ENCODE data around the gene MRPL39. TPM values are rescaled to one million over a fixed set of nuclear protein-coding genes. Genes with fewer than 3 reads are reported as not detected.
"Not testable (repeated sequence)": the region's sequence is repeated elsewhere in the genome, so short reads cannot be mapped to it uniquely, and the experiment has no call there.

MRPL39 gene
- total RNA-seq, 4 donors from 2014 or later: 12.5 to 30.5 (median 28.1) TPM

DNA sequence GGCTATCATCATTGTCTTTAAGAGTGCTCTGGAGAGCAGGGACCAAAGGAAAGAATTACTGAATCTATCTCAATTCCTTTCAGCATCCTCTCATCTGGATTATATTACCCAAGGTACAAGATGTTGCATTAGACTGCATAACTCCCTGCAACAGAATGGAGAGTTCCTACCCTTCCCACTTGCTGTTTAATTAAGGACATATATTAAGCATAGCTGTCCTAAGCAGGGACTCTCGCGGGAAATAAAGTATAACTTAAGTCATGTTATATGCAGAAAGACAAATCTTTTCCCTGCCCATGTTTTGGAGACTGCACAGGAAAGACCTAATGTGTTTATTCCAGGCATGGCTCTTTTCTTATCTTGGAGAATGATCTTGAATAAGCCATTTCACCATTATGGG, 25.0 kb upstream of the MRPL39 start:
- no peak for DNase-seq
- 88 to 97% methylated on average over 2 of the region's 2 CpGs for WGBS, 2 donors

DNA sequence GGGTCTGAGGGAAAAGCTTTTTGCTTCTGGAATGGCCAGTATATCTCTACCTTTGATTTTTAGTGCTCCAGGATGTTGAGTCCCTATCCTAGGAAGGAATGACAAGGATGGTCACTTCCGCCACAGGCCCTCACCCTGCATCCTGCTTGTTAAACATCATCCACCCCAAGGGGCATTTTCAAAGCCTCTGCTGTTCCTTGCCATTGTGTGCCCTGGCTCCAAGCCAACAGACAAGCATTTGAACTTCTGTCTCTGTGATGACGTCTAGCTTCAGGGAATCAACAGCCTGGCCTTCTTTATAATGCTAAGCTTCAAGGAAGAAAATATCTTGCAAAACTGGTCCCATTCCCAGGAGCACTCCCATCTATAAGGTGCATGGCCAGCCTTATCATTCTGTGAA, 19.5 kb upstream of the MRPL39 start:
- Histone ChIP-seq H3K4me3 (no peak overlapping the region), H3K4me1 (peaks cover 0 to 11% (median 0%) of the 10 kb centered on the region in 3 donors), H3K9me3 (no peaks in the 10 kb centered on the region), H3K27me3 (no peaks in the 10 kb centered on the region), H3K27ac (peak overlapping the region in 2 of 4 donors; percentile 44 to 50), H3K36me3 (no peaks in the 10 kb centered on the region)
- WGBS, 2 donors: 43 to 48% methylated on average over 2 of the region's 2 CpGs
- DNase-seq: no peak
- intact Hi-C loops (cut with DNase I): no loop called here
- TF ChIP-seq POLR2A (IDR thresholded peaks at IDR 0.05): no peak
- TF ChIP-seq, protein P1, sequence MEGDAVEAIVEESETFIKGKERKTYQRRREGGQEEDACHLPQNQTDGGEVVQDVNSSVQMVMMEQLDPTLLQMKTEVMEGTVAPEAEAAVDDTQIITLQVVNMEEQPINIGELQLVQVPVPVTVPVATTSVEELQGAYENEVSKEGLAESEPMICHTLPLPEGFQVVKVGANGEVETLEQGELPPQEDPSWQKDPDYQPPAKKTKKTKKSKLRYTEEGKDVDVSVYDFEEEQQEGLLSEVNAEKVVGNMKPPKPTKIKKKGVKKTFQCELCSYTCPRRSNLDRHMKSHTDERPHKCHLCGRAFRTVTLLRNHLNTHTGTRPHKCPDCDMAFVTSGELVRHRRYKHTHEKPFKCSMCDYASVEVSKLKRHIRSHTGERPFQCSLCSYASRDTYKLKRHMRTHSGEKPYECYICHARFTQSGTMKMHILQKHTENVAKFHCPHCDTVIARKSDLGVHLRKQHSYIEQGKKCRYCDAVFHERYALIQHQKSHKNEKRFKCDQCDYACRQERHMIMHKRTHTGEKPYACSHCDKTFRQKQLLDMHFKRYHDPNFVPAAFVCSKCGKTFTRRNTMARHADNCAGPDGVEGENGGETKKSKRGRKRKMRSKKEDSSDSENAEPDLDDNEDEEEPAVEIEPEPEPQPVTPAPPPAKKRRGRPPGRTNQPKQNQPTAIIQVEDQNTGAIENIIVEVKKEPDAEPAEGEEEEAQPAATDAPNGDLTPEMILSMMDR (IDR thresholded peaks at IDR 0.05): no peak

More for the DNA sequence above, 25.0 kb upstream of the MRPL39 start:
- Histone ChIP-seq H3K36me3 (no peaks in the 10 kb centered on the region), H3K4me1 (peaks cover 0 to 3% (median 0%) of the 10 kb centered on the region in 3 donors), H3K27ac (no peak overlapping the region), H3K4me3 (no peak overlapping the region), H3K27me3 (peaks cover 0 to 4% (median 0%) of the 10 kb centered on the region in 4 donors), H3K9me3 (no peaks in the 10 kb centered on the region)
- TF ChIP-seq, protein P1 (IDR thresholded peaks at IDR 0.05): no peak
- no peak for TF ChIP-seq POLR2A (IDR thresholded peaks at IDR 0.05)
- intact Hi-C loops (cut with DNase I): no loop called here

DNA sequence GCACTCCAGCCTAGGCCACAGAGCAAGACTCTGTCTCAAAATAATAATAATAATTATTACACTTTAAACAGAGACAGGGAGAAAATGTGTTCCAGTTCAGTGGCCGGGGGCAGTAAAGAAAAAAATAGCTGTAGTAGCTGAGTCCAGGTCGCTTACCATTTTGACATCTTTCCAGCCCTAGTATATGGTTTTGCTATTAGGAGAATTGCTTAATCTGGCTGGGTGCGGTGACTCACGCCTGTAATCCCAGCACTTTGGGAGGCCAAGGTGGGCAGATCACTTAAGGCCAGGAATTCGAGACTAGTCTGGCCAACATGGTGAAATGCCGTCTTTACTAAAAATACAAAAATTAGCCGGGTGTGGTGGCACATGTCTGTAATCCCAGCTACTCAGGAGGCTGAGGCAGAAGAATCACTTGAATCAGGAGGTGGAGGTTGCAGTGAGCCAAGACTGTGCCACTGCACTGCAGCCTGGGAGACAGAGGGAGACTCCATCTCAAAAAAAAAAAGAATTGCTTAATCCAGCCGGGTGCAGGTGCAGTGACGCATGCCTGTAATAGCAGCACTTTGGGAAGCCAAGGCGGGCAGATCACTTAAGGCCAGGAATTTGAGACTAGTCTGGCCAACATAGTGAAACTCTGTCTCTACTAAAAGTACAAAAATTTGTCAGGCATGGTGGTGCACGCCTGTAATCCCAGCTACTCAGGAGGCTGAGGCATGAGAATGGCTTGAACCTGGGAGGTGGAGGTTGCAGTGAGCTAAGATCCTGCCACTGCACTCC, 18.7 kb upstream of the MRPL39 start:
- DNase-seq; intact Hi-C loops (cut with DNase I); H3K27ac ChIP-seq: not testable (repeated sequence)

DNA sequence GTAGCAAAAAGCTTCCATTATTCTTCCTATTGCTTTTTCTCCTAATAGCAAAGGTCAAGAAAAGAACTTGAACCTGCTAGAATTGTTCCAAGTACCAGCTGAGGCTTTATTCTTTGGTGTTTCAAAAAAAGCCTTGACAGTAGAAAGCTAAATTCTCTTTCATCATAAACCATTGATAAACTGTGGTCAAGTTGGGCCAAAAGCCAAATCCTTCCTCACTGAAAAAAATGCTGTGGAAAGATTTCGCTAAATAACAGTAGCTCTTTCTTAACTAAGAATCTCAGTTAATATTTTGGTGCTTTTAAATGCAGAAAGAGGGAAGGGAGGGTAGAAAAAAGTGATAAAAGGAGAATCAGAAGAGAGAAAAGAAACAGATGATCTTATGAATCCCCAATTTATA, 17.8 kb upstream of the MRPL39 start:
- TF ChIP-seq POLR2A (IDR thresholded peaks at IDR 0.05): no peak
- TF ChIP-seq, protein P1 (IDR thresholded peaks at IDR 0.05): no peak
- intact Hi-C loops (cut with DNase I): no loop called here
- Histone ChIP-seq H3K4me3 (no peak overlapping the region), H3K27me3 (no peaks in the 10 kb centered on the region), H3K36me3 (no peaks in the 10 kb centered on the region), H3K4me1 (peaks cover 0 to 11% (median 0%) of the 10 kb centered on the region in 3 donors), H3K27ac (no peak overlapping the region), H3K9me3 (no peaks in the 10 kb centered on the region)
- no peak for DNase-seq
- WGBS, 2 donors: 70 to 94% methylated on average over 1 of the region's 1 CpG

More for the DNA sequence above, 18.7 kb upstream of the MRPL39 start:
- 79 to 81% methylated on average over 11 of the region's 11 CpGs for WGBS, 2 donors
- H3K27me3 ChIP-seq, H3K9me3 ChIP-seq, H3K36me3 ChIP-seq, H3K4me3 ChIP-seq: not testable (repeated sequence)
- peaks cover 0 to 11% (median 0%) of the 10 kb centered on the region in 3 donors for H3K4me1 ChIP-seq

DNA sequence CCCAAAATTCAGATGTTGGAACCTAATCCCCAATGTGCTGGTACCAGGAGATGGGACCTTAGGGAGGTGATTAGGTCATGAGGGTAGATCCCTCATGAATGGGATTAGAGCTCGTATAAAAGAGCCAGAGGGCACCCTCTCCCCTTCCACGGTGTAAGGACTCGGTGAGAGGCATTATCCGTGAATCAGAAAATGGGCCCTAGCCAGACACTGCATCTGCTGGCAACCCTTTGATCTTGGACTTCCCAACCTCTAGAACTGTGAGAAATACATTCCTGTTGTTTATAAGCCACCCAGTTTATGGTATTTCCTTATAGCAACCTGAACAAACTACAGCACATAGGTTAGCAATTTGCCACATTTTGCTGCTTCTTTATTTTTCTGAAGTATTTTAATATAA, 17.2 kb upstream of the MRPL39 start:
- Histone ChIP-seq H3K9me3 (no peaks in the 10 kb centered on the region), H3K36me3 (no peaks in the 10 kb centered on the region), H3K27me3 (no peaks in the 10 kb centered on the region), H3K4me1 (peaks cover 0 to 11% (median 0%) of the 10 kb centered on the region in 3 donors), H3K27ac (no peak overlapping the region), H3K4me3 (no peak overlapping the region)
- intact Hi-C loops (cut with DNase I): no loop called here
- DNase-seq: no peak
- TF ChIP-seq POLR2A (IDR thresholded peaks at IDR 0.05): no peak
- TF ChIP-seq, protein P1 (IDR thresholded peaks at IDR 0.05): no peak
- 84 to 87% methylated on average over 4 of the region's 4 CpGs for WGBS, 2 donors
